Measurements from ENCODE around the gene PFKFB1. TPM values are rescaled to one million over a fixed set of nuclear protein-coding genes. Genes with fewer than 3 reads are reported as not detected.

The PFKFB1 gene

GRCh38 chrX:54885740-54886139 lies 108.2 kb downstream of the PFKFB1 start:
- H2BK15ac ChIP-seq (ENCODE audit: low read length): no peak overlapping the region
- H3K27ac ChIP-seq (replicated peaks; ENCODE audit: low read length): no peak overlapping the region
- H2BK5ac ChIP-seq (ENCODE audit: low read length): no peak overlapping the region
- no peak overlapping the region for H2AK5ac ChIP-seq (ENCODE audit: low read depth, low read length)
- H3K18ac ChIP-seq (ENCODE audit: low read length): no peak overlapping the region
- DNase-seq (ENCODE audit: low spot score): no peak
- H3K4me3 ChIP-seq (ENCODE audit: low read length in 2 of 2): no peak overlapping the region
- no peak overlapping the region for H3K23ac ChIP-seq (ENCODE audit: low read depth, low read length, poor library complexity)
- H3K4me2 ChIP-seq (ENCODE audit: insufficient read depth, low read length, poor library complexity, severe bottlenecking): no peak overlapping the region
- H3K4ac ChIP-seq (ENCODE audit: low read length): no peak overlapping the region
- no peaks in the 10 kb centered on the region for H3K79me1 ChIP-seq (ENCODE audit: low read depth, low read length)
- no peak overlapping the region for H3K9ac ChIP-seq (ENCODE audit: low read depth, low read length, poor library complexity)
- no peaks in the 10 kb centered on the region for H3K27me3 ChIP-seq (ENCODE audit: control insufficient read depth in 3 of 3, insufficient read depth in 3 of 3, low read depth in 1 of 3, low read length in 3 of 3)
- no peak overlapping the region for H4K91ac ChIP-seq (ENCODE audit: low read depth, low read length, poor library complexity)
- WGBS, 2 donors (ENCODE audit: extremely low coverage in 2 of 2, insufficient read length in 2 of 2, insufficient replicate concordance in 1 of 2): no CpG with 5 or more reads among the region's 3 CpGs
- no peaks in the 10 kb centered on the region for H3K36me3 ChIP-seq (replicated peaks in 1 of 2; ENCODE audit: control insufficient read depth in 2 of 2, insufficient read depth in 2 of 2, low read length in 2 of 2)
- H2AFZ ChIP-seq (ENCODE audit: low read length): no peak overlapping the region
- no peaks in the 10 kb centered on the region for H3K4me1 ChIP-seq (ENCODE audit: control insufficient read depth in 2 of 2, insufficient read depth in 1 of 2, low read depth in 1 of 2, low read length in 2 of 2)
- no peak overlapping the region for H2BK12ac ChIP-seq (ENCODE audit: low read length)
- no peak overlapping the region for H3K14ac ChIP-seq (ENCODE audit: low read length)
- no peak overlapping the region for H4K8ac ChIP-seq (ENCODE audit: low read depth, low read length)
- no peak overlapping the region for H2BK120ac ChIP-seq (ENCODE audit: low read depth, low read length)
- H3K9me3 ChIP-seq (replicated peaks in 1 of 2; ENCODE audit: control insufficient read depth in 2 of 2, insufficient read depth in 1 of 2, low read depth in 1 of 2, low read length in 2 of 2): no peaks in the 10 kb centered on the region

Small RNA genes lying within 50 kb of the gene (small RNA-seq; reads per million reads assigned to genes)
- gene RF00614 (ENCODE audit: insufficient read depth): not detected

Data from neuronal stem cell (in vitro differentiated cells).